ENCODE data around the gene HOXA9.

HOXA9 gene

GRCh38 chr7:27141923-27142579 is 23.3 kb downstream of the HOXA9 start:
- Mint-ChIP-seq H3K4me3 (peak overlapping the region; percentile 58), H3K36me3 (no peaks in the 10 kb centered on the region), H3K4me1 (peaks cover 4% of the 10 kb centered on the region), H3K27me3 (peaks cover 74% of the 10 kb centered on the region), H3K9me3 (no peaks in the 10 kb centered on the region), H3K27ac (no peak overlapping the region)
- ATAC-seq: no peak

GRCh38 chr7:27141137-27141922 is 24.0 kb downstream of the HOXA9 start:
- no peak for ATAC-seq
- H3K27ac Mint-ChIP-seq: no peak overlapping the region
- peaks cover 4% of the 10 kb centered on the region for H3K4me1 Mint-ChIP-seq
- no peak overlapping the region for H3K4me3 Mint-ChIP-seq
- no peaks in the 10 kb centered on the region for H3K36me3 Mint-ChIP-seq
- peaks cover 72% of the 10 kb centered on the region for H3K27me3 Mint-ChIP-seq
- H3K9me3 Mint-ChIP-seq: no peaks in the 10 kb centered on the region

- Mint-ChIP-seq H3K27ac (no peak overlapping the region), H3K4me3 (no peak overlapping the region), H3K9me3 (no peaks in the 10 kb centered on the region), H3K36me3 (no peaks in the 10 kb centered on the region), H3K27me3 (peaks cover 69% of the 10 kb centered on the region), H3K4me1 (peaks cover 4% of the 10 kb centered on the region)
- no peak for ATAC-seq
Measured at GRCh38 chr7:27140126-27140857, 25.0 kb downstream of the HOXA9 start.

- H3K27ac Mint-ChIP-seq: no peak overlapping the region
- H3K4me3 Mint-ChIP-seq: no peak overlapping the region
- H3K27me3 Mint-ChIP-seq: peaks cover 69% of the 10 kb centered on the region
- ATAC-seq: peak; percentile 40
- peaks cover 4% of the 10 kb centered on the region for H3K4me1 Mint-ChIP-seq
- no peaks in the 10 kb centered on the region for H3K36me3 Mint-ChIP-seq
- no peaks in the 10 kb centered on the region for H3K9me3 Mint-ChIP-seq
Measured at GRCh38 chr7:27139334-27140125, 25.8 kb downstream of the HOXA9 start.

- no peak for ATAC-seq
- Mint-ChIP-seq H3K9me3 (no peaks in the 10 kb centered on the region), H3K4me3 (no peak overlapping the region), H3K36me3 (no peaks in the 10 kb centered on the region), H3K27me3 (peaks cover 75% of the 10 kb centered on the region), H3K27ac (no peak overlapping the region), H3K4me1 (peaks cover 4% of the 10 kb centered on the region)
Measured at GRCh38 chr7:27138985-27139333, 26.4 kb downstream of the HOXA9 start.

GRCh38 chr7:27138472-27138871 is 26.9 kb downstream of the HOXA9 start:
- H3K4me3 Mint-ChIP-seq: no peak overlapping the region
- no peak for ATAC-seq
- H3K4me1 Mint-ChIP-seq: peaks cover 4% of the 10 kb centered on the region
- no peaks in the 10 kb centered on the region for H3K36me3 Mint-ChIP-seq
- H3K9me3 Mint-ChIP-seq: no peaks in the 10 kb centered on the region
- peaks cover 80% of the 10 kb centered on the region for H3K27me3 Mint-ChIP-seq
- H3K27ac Mint-ChIP-seq: no peak overlapping the region

- Mint-ChIP-seq H3K27me3 (peaks cover 81% of the 10 kb centered on the region), H3K27ac (no peak overlapping the region), H3K9me3 (no peaks in the 10 kb centered on the region), H3K36me3 (no peaks in the 10 kb centered on the region), H3K4me3 (no peak overlapping the region), H3K4me1 (peaks cover 4% of the 10 kb centered on the region)
- no peak for ATAC-seq
Measured at GRCh38 chr7:27137640-27138315, 27.6 kb downstream of the HOXA9 start.

- no peak for ATAC-seq
- no peaks in the 10 kb centered on the region for H3K4me1 Mint-ChIP-seq
- no peak overlapping the region for H3K4me3 Mint-ChIP-seq
- H3K27me3 Mint-ChIP-seq: peaks cover 69% of the 10 kb centered on the region
- no peaks in the 10 kb centered on the region for H3K36me3 Mint-ChIP-seq
- no peak overlapping the region for H3K27ac Mint-ChIP-seq
- H3K9me3 Mint-ChIP-seq: no peaks in the 10 kb centered on the region
Measured at GRCh38 chr7:27134392-27134791, 30.9 kb downstream of the HOXA9 start.

GRCh38 chr7:27133409-27134231 is 31.7 kb downstream of the HOXA9 start:
- Mint-ChIP-seq H3K27ac (no peak overlapping the region), H3K4me1 (no peaks in the 10 kb centered on the region), H3K4me3 (no peak overlapping the region), H3K36me3 (no peaks in the 10 kb centered on the region), H3K27me3 (peaks cover 73% of the 10 kb centered on the region), H3K9me3 (peaks cover 3% of the 10 kb centered on the region)
- no peak for ATAC-seq

GRCh38 chr7:27132978-27133377 is 32.4 kb downstream of the HOXA9 start:
- H3K4me3 Mint-ChIP-seq: no peak overlapping the region
- ATAC-seq: no peak
- no peak overlapping the region for H3K27ac Mint-ChIP-seq
- peaks cover 3% of the 10 kb centered on the region for H3K9me3 Mint-ChIP-seq
- no peaks in the 10 kb centered on the region for H3K4me1 Mint-ChIP-seq
- no peaks in the 10 kb centered on the region for H3K36me3 Mint-ChIP-seq
- peaks cover 73% of the 10 kb centered on the region for H3K27me3 Mint-ChIP-seq

- Mint-ChIP-seq H3K27me3 (peaks cover 73% of the 10 kb centered on the region), H3K4me1 (no peaks in the 10 kb centered on the region), H3K27ac (no peak overlapping the region), H3K9me3 (peaks cover 3% of the 10 kb centered on the region), H3K36me3 (no peaks in the 10 kb centered on the region), H3K4me3 (no peak overlapping the region)
- no peak for ATAC-seq
Measured at GRCh38 chr7:27132214-27132613, 33.1 kb downstream of the HOXA9 start.

- Mint-ChIP-seq H3K4me1 (no peaks in the 10 kb centered on the region), H3K4me3 (peak overlapping the region; percentile 54), H3K27ac (no peak overlapping the region), H3K27me3 (peaks cover 74% of the 10 kb centered on the region), H3K36me3 (no peaks in the 10 kb centered on the region), H3K9me3 (peaks cover 3% of the 10 kb centered on the region)
- no peak for ATAC-seq
Measured at GRCh38 chr7:27131390-27131819, 33.9 kb downstream of the HOXA9 start.

- H3K4me3 Mint-ChIP-seq: peak within 1 kb of the TSS; percentile 54
- peaks cover 70% of the 10 kb centered on the region for H3K27me3 Mint-ChIP-seq
- H3K9me3 Mint-ChIP-seq: peaks cover 3% of the 10 kb centered on the region
- H3K36me3 Mint-ChIP-seq: no peaks in the 10 kb centered on the region
- no peak within 1 kb of the TSS for H3K27ac Mint-ChIP-seq
- no peaks in the 10 kb centered on the region for H3K4me1 Mint-ChIP-seq
- peak; percentile 83 for ATAC-seq
Measured at GRCh38 chr7:27130540-27131389, 34.6 kb downstream of the HOXA9 start, which contains the start of gene HOXA4. Gene HOXA4 (minus strand): TSS chr7:27130757. CDS start chr7:27130733, 24 bp downstream.

Data from stimulated activated memory B cell treated with anti-CD40 and anti-IgM and Interleukin-4, amounts not matched to agents 10 μg/mL and 1 μg/mL and 100 μg/mL, for 72 hours (primary cell).